Measurements from ENCODE around the gene ASIC1.

ASIC1 gene

GRCh38 chr12:50102131-50102531, 44.7 kb downstream of the ASIC1 start:
- H3K36me3 Mint-ChIP-seq (ENCODE audit: low read depth) = peaks cover 43% of the 10 kb centered on the region
- H3K27ac Mint-ChIP-seq = peak overlapping the region; percentile 71 to 89 (median 86)
- H3K27me3 Mint-ChIP-seq (ENCODE audit: low read depth) = no peaks in the 10 kb centered on the region
- H3K9me3 Mint-ChIP-seq = no peaks in the 10 kb centered on the region
- TF ChIP-seq CTCF (IDR thresholded peaks at IDR 0.05; ENCODE audit: unreplicated experiment in 3 of 3) = no peak
- peaks cover 41% of the 10 kb centered on the region for H3K4me1 Mint-ChIP-seq
- H3K4me3 Mint-ChIP-seq = no peak overlapping the region

DNA sequence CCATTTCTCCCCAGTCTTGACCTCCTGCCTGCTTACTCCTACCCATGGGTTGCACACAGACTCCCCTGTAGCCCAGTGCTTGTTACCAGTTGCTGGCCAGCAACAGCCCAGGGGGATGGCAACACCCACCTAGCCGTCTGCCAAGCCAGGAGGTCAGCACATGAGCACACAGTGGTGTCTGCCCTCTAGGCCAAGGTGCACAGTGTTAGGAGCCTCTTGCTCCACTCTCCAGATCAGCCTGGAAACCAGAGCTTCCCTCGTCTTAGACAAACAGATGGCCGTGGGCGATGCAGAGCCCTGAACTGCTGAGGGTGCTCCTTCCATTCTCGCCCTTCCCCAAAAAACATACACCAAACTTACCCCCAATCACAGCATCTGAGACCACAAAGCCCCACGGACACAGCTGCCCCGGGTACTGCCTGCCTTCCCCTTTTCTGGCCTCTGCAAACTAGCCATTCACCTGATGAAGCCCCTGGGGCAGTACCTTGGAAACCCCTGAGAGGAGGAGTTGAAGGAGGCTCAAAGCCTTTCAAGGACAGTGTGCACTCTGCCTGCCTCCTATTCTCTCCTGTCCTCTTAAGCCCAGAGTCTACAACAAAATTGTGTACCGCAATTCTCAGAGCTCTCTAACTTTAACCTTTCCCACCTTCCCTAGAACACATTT, 45.4 kb downstream of the ASIC1 start:
- H3K27me3 Mint-ChIP-seq (ENCODE audit: low read depth) = no peaks in the 10 kb centered on the region

GRCh38 chr12:50103351-50103750, 46.0 kb downstream of the ASIC1 start:
- Mint-ChIP-seq H3K9me3 (no peaks in the 10 kb centered on the region), H3K4me3 (no peak overlapping the region), H3K36me3 (ENCODE audit: low read depth) (peaks cover 32% of the 10 kb centered on the region), H3K27me3 (ENCODE audit: low read depth) (no peaks in the 10 kb centered on the region), H3K27ac (peak overlapping the region; percentile 71 to 89 (median 71)), H3K4me1 (peaks cover 44% of the 10 kb centered on the region)
- no peak for TF ChIP-seq CTCF (IDR thresholded peaks at IDR 0.05; ENCODE audit: unreplicated experiment in 3 of 3)

More for the DNA sequence above, 45.4 kb downstream of the ASIC1 start:
- Mint-ChIP-seq H3K36me3 (ENCODE audit: low read depth) (peaks cover 38% of the 10 kb centered on the region), H3K4me3 (no peak overlapping the region), H3K9me3 (no peaks in the 10 kb centered on the region), H3K4me1 (peaks cover 41% of the 10 kb centered on the region), H3K27ac (peak overlapping the region; percentile 71 to 89 (median 71))
- no peak for TF ChIP-seq CTCF (IDR thresholded peaks at IDR 0.05; ENCODE audit: unreplicated experiment in 3 of 3)

- Mint-ChIP-seq H3K9me3 (no peaks in the 10 kb centered on the region), H3K27me3 (ENCODE audit: low read depth) (no peaks in the 10 kb centered on the region), H3K4me1 (peaks cover 48% of the 10 kb centered on the region), H3K4me3 (peak within 1 kb of the TSS; percentile 32 to 67 (median 60)), H3K27ac (peak within 1 kb of the TSS; percentile 71 to 89 (median 71)), H3K36me3 (ENCODE audit: low read depth) (peaks cover 27% of the 10 kb centered on the region)
- TF ChIP-seq CTCF (IDR thresholded peaks at IDR 0.05; ENCODE audit: unreplicated experiment in 3 of 3) = no peak
Observed at GRCh38 chr12:50103767-50104321, 46.4 kb downstream of the ASIC1 start, which contains the start of gene GPD1. Gene GPD1 (plus strand): TSS chr12:50104008. CDS start chr12:50104051, 43 bp downstream.

DNA sequence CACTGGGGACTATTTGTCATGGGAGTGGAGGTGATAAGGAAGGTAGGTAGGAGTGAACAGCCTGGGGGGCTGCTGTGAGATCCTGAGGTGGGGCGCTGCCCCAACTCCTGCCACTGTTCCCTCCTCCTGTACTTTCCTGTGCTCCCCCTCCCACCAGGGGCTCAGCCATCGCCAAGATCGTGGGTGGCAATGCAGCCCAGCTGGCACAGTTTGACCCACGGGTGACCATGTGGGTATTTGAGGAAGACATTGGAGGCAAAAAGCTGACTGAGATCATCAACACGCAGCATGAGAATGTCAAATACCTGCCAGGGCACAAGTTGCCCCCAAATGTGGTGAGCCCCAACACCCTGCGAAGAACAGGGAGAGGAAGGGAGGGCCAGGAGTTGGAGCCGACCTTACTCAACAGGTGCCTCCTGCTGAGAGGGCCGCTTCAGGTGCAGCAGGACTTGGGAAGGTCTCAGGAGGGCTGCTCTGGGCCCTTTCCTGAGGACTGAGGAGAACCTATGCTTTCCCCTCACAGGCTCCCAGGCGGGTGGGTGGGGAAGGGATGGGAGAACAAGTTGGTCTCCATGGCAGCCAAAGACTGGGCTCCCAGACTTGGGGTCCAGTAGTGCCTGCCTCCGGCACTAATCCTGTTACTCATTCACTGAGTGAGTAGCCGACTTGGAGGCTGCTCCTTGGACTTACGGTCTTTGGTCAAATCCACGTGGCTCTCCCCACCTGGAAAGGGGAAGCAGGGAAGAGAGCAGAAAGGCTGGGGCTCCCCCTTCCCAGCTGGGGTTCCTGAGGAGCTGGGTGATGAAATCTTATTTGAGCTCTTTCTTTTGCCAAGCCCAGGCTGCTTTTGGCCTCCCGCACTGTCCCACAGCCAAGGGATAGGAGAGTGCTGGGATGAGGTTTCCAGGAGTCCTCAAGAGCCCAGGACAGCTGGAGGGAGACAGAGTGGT, 47.3 kb downstream of the ASIC1 start:
- H3K27ac Mint-ChIP-seq = peak overlapping the region; percentile 70 to 89 (median 71)
- peaks cover 19% of the 10 kb centered on the region for H3K36me3 Mint-ChIP-seq (ENCODE audit: low read depth)
- no peaks in the 10 kb centered on the region for H3K9me3 Mint-ChIP-seq
- H3K4me1 Mint-ChIP-seq = peaks cover 48% of the 10 kb centered on the region
- H3K4me3 Mint-ChIP-seq = peak overlapping the region; percentile 32 to 67 (median 60)
- no peaks in the 10 kb centered on the region for H3K27me3 Mint-ChIP-seq (ENCODE audit: low read depth)
- no peak for TF ChIP-seq CTCF (IDR thresholded peaks at IDR 0.05; ENCODE audit: unreplicated experiment in 3 of 3)

All from nephron (organoid).